HepG2 (cell line): ENCODE data around the gene GNAI2. TPM values are rescaled to one million over a fixed set of nuclear protein-coding genes. Genes with fewer than 3 reads are reported as not detected.

Experiments
- AGO2 ChIP-seq: fragments of 200-400 bp; formaldehyde crosslinking; optimal IDR thresholded peaks from 2 replicates; pipeline ENCODE3; 2017; ENCODE audit warnings: mild to moderate bottlenecking, low read depth, low read length, moderate library complexity
- ATAD3A ChIP-seq: sonication (generic); formaldehyde crosslinking; IDR thresholded peaks from 2 replicates; pipeline ENCODE4 v1.4.0; 2020; ENCODE audit warnings: missing genetic modification reagents
- GATA4 ChIP-seq: sonication (generic); IDR thresholded peaks from 2 replicates; pipeline ENCODE4 v1.6.1; 2016; ENCODE audit warnings: antibody characterized with exemption, low read depth, borderline replicate concordance
- JUND ChIP-seq: sonication (generic); formaldehyde crosslinking; IDR thresholded peaks from 2 replicates; pipeline ENCODE4 v1.8.0; 2022; ENCODE audit warnings: mild to moderate bottlenecking, missing genetic modification reagents
- NFRKB ChIP-seq: fragments of 450-650 bp; IDR thresholded peaks from 2 replicates; pipeline ENCODE4 v1.6.1; 2017
- NPAS2 ChIP-seq: sonication (generic); formaldehyde crosslinking; IDR thresholded peaks from 2 replicates; pipeline ENCODE4 v1.8.0; 2022; ENCODE audit warnings: mild to moderate bottlenecking, missing genetic modification reagents, borderline replicate concordance
- RFX1 ChIP-seq: fragments of 450-650 bp; IDR thresholded peaks from 2 replicates; pipeline ENCODE4 v1.6.1; 2017
- RXRB ChIP-seq: IDR thresholded peaks from 2 replicates; pipeline ENCODE4 v1.6.1; 2016; ENCODE audit warnings: borderline replicate concordance, missing genetic modification reagents, missing compliant biosample characterization
- SALL1 ChIP-seq: sonication (generic); formaldehyde crosslinking; IDR thresholded peaks from 2 replicates; pipeline ENCODE4 v1.8.0; 2022; ENCODE audit warnings: mild to moderate bottlenecking, missing genetic modification reagents
- ZFP37 ChIP-seq: sonication (generic); formaldehyde crosslinking; IDR thresholded peaks from 2 replicates; pipeline ENCODE4 v1.4.0; 2020; ENCODE audit warnings: missing genetic modification reagents, borderline replicate concordance
- ZFP41 ChIP-seq: sonication (generic); formaldehyde crosslinking; IDR thresholded peaks from 2 replicates; pipeline ENCODE4 v1.4.0; 2020; ENCODE audit warnings: mild to moderate bottlenecking, missing genetic modification reagents, borderline replicate concordance
- ZFP82 ChIP-seq: sonication (generic); formaldehyde crosslinking; IDR thresholded peaks from 2 replicates; pipeline ENCODE4 v1.5.1; 2020; ENCODE audit warnings: mild to moderate bottlenecking, missing genetic modification reagents, borderline replicate concordance
- ZNF101 ChIP-seq: sonication (generic); formaldehyde crosslinking; IDR thresholded peaks from 2 replicates; pipeline ENCODE4 v1.4.0; 2020; ENCODE audit warnings: mild to moderate bottlenecking, low read depth, missing genetic modification reagents, borderline replicate concordance
- ZNF350 ChIP-seq: sonication (generic); formaldehyde crosslinking; IDR thresholded peaks from 2 replicates; pipeline ENCODE4 v1.4.0; 2020; ENCODE audit warnings: mild to moderate bottlenecking, low read depth, missing genetic modification reagents, borderline replicate concordance
- ZNF367 ChIP-seq: sonication (generic); formaldehyde crosslinking; IDR thresholded peaks from 2 replicates; pipeline ENCODE4 v1.4.0; 2020; ENCODE audit warnings: missing genetic modification reagents, borderline replicate concordance
- ZNF589 ChIP-seq: sonication (generic); formaldehyde crosslinking; conservative IDR thresholded peaks from 2 replicates; pipeline ENCODE4 v1.8.0; 2022; ENCODE audit warnings: mild to moderate bottlenecking, moderate library complexity, missing genetic modification reagents
- ZNF670 ChIP-seq: sonication (generic); formaldehyde crosslinking; IDR thresholded peaks from 2 replicates; pipeline ENCODE4 v1.8.0; 2022; ENCODE audit warnings: mild to moderate bottlenecking, missing genetic modification reagents, borderline replicate concordance
- ZNF674 ChIP-seq: sonication (generic); formaldehyde crosslinking; IDR thresholded peaks from 2 replicates; pipeline ENCODE4 v1.5.0; 2020; ENCODE audit warnings: low read depth, mild to moderate bottlenecking, missing genetic modification reagents
- ZNF746 ChIP-seq: sonication (generic); formaldehyde crosslinking; IDR thresholded peaks from 2 replicates; pipeline ENCODE4 v1.8.0; 2022; ENCODE audit warnings: mild to moderate bottlenecking, missing genetic modification reagents
- ZNF766 ChIP-seq: sonication (generic); formaldehyde crosslinking; IDR thresholded peaks from 2 replicates; pipeline ENCODE4 v1.5.0; 2020; ENCODE audit warnings: missing genetic modification reagents, borderline replicate concordance
- ZNF850 ChIP-seq: sonication (generic); formaldehyde crosslinking; conservative IDR thresholded peaks from 2 replicates; pipeline ENCODE4 v1.9.0; 2021; ENCODE audit warnings: mild to moderate bottlenecking, missing genetic modification reagents
- ZSCAN20 ChIP-seq: sonication (generic); formaldehyde crosslinking; IDR thresholded peaks from 2 replicates; pipeline ENCODE4 v1.4.0; 2020; ENCODE audit warnings: missing genetic modification reagents, mild to moderate bottlenecking, borderline replicate concordance
- polyA plus RNA-seq, 8 experiments: library from polyadenylated mRNA; depleted of rRNA in 3 of 8; stranded (reverse) in 7 of 8; unstranded in 1 of 8; fragments of >200 nt; fragmentation: Illumina TruSeq in 4 of 8; extraction: Trizol in 4 of 8; gene quantifications; 2 replicates each; pipeline versions ENCODE4 v1.2.1 to v1.2.3, GENCODE V29; 2011 to 2016; ENCODE audit warnings: low read depth in 4 of 8, missing spikeins in 1 of 8, mixed read lengths in 1 of 8; ENCODE audit not compliant: insufficient read depth in 1 of 8
- total RNA-seq, 5 experiments: library from RNA; depleted of rRNA; stranded (reverse); fragments of >200 nt; fragmentation: Illumina TruSeq; extraction: Trizol; gene quantifications; 2 replicates each; pipeline ENCODE4 v1.2.3, GENCODE V29; 2016; ENCODE audit warnings: low read depth in 1 of 5
- TF ChIP-seq, protein P1 (sequence below): sonication (generic); formaldehyde crosslinking; IDR thresholded peaks from 2 replicates; pipeline ENCODE4 v1.4.0; 2020; ENCODE audit warnings: missing genetic modification reagents
- TF ChIP-seq, protein P2 (sequence below), 2 experiments: fragments of 450-650 bp in 1 of 2; sonication (generic) in 1 of 2; formaldehyde crosslinking; IDR thresholded peaks; 2 replicates each; pipeline versions ENCODE4 v1.5.0 to v1.8.0; 2020 to 2022; ENCODE audit warnings: mild to moderate bottlenecking in 1 of 2, missing genetic modification reagents in 1 of 2
- TF ChIP-seq, protein P3 (sequence below): sonication (generic); formaldehyde crosslinking; IDR thresholded peaks from 2 replicates; pipeline ENCODE4 v1.5.0; 2020; ENCODE audit warnings: missing genetic modification reagents, mild to moderate bottlenecking, borderline replicate concordance

Gene GNAI2
- total and polyA plus RNA-seq, 2 of the 13 experiments (the other 11 are each of a cell fraction or from before 2014, with no cell fraction given) = 51.1 to 66.2 TPM

DNA sequence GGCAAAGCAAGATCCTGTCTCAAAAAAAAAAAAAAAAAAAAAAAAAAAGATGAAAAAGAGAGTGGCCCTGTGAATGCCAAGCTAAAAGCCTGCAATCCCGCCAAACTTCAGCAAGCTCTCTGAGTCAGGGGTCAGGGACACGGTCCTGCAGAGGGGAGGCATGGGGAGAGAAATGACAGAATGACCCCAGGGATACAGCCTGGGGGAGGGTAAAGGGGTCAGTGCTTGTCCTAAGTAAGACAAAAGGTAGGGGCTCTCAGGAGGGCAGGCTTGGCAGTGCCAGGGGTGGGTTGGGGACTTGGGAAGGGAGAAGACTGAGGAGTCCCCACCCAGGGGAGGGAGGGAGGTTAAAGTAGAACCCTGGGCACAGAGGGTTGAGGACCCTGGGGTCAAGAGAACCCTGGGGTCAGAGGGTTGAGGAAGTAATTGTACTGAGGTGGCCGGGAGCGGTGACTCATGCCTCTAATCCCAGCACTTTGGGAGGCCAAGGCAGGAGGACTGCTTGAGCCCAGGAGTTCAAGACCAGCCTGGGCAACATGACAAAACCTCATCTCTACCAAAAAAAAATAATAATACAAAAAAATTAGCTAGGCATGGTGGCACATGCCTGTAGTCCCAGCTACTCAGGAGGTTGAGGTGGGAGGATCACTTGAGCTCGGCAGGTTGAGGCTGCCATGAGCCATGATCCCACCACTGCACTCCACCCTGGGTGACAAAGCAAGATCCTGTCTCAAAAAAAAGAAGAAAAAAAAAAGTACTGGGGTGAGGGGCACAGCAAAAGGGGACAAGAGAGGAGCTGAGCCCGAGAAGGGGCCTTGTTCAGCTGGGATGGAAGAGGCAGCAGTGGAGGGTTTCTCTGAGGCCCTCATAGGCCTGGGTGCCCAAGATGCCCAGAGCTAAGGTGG is 27.7 kb downstream of the GNAI2 start (continued):
- TF ChIP-seq, protein P1, sequence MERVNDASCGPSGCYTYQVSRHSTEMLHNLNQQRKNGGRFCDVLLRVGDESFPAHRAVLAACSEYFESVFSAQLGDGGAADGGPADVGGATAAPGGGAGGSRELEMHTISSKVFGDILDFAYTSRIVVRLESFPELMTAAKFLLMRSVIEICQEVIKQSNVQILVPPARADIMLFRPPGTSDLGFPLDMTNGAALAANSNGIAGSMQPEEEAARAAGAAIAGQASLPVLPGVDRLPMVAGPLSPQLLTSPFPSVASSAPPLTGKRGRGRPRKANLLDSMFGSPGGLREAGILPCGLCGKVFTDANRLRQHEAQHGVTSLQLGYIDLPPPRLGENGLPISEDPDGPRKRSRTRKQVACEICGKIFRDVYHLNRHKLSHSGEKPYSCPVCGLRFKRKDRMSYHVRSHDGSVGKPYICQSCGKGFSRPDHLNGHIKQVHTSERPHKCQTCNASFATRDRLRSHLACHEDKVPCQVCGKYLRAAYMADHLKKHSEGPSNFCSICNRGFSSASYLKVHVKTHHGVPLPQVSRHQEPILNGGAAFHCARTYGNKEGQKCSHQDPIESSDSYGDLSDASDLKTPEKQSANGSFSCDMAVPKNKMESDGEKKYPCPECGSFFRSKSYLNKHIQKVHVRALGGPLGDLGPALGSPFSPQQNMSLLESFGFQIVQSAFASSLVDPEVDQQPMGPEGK (CRISPR knock-in tag) = peak; percentile 75
- no peak for TF ChIP-seq ZNF101
- TF ChIP-seq ZNF766 = no peak
- TF ChIP-seq, protein P2, sequence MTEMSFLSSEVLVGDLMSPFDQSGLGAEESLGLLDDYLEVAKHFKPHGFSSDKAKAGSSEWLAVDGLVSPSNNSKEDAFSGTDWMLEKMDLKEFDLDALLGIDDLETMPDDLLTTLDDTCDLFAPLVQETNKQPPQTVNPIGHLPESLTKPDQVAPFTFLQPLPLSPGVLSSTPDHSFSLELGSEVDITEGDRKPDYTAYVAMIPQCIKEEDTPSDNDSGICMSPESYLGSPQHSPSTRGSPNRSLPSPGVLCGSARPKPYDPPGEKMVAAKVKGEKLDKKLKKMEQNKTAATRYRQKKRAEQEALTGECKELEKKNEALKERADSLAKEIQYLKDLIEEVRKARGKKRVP (CRISPR knock-in tag; IDR thresholded peaks at IDR 0.05) = no peak
- no peak for TF ChIP-seq ZFP82 (CRISPR knock-in tag)
- no peak for TF ChIP-seq AGO2
- TF ChIP-seq ATAD3A (CRISPR knock-in tag) = no peak
- 0 out of 2 replicates have a peak, but pooled peaks have one; percentile 49 for TF ChIP-seq RXRB (CRISPR knock-in tag)
- no peak for TF ChIP-seq NFRKB
- TF ChIP-seq ZNF670 (CRISPR knock-in tag) = no peak
- peak; percentile 49; the same call in 1 of the 2 replicates for TF ChIP-seq ZNF746
- TF ChIP-seq GATA4 = no peak
- no peak for TF ChIP-seq ZFP41 (CRISPR knock-in tag)
- TF ChIP-seq ZNF367 (CRISPR knock-in tag) = no peak
- TF ChIP-seq ZNF350 (CRISPR knock-in tag) = no peak
- no peak for TF ChIP-seq ZNF674 (CRISPR knock-in tag)
- no peak for TF ChIP-seq RFX1
- TF ChIP-seq, protein P3, sequence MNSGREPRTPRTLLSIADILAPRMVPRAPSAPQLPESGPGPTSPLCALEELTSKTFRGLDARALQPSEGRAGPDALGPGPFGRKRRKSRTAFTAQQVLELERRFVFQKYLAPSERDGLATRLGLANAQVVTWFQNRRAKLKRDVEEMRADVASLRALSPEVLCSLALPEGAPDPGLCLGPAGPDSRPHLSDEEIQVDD (CRISPR knock-in tag) = no peak
- TF ChIP-seq NPAS2 = no peak
- TF ChIP-seq JUND (CRISPR knock-in tag) = peak; percentile 64; the same call in 1 of the 2 replicates
- no peak for TF ChIP-seq ZNF850 (CRISPR knock-in tag)
- no peak for TF ChIP-seq ZNF589 (CRISPR knock-in tag)
- no peak for TF ChIP-seq ZFP37 (CRISPR knock-in tag)
- TF ChIP-seq SALL1 (CRISPR knock-in tag) = 0 out of 2 replicates have a peak, but pooled peaks have one; percentile 21
- TF ChIP-seq ZSCAN20 (CRISPR knock-in tag) = no peak
